Measurements from ENCODE around the gene BMPER.
A peak's percentile ranks its signal among the peaks of the same experiment; 100 is the strongest.

DNA sequence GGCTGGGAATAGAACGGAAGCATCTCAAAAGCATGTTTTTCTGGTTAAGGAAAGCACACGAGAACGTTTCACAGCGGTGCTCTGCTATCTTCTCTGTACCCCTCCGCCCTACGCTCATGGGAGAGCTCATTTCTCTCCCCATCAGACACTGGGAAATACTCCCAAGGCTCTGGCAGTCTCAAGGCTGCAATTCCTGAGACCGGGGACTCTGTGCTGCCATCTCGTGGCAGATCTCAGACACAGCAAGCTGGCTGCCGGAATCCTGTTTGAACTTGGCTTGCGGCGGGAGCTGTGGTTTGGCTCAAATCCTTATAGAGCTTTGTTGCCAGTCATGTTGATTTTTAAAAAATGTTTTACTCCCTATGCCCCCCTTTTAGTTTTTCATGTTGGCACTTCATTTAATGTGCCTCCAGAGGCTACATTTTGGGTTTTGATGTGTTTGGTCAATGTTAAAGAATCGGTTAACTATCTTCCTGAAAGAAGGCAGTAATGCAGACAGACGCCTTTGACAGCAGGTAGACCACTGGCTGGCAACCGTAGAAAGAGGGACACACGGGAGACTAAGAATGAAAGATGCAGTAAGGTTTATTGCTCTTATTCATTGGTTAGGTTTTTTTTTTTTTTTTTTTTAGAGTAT is 27.6 kb downstream of the BMPER start:
- TF ChIP-seq ZNF768 (tag by site-specific recombination; IDR thresholded peaks at IDR 0.05) (no peak), CTCF (tag by site-specific recombination; IDR thresholded peaks at IDR 0.05) (0 out of 2 replicates have a peak, but pooled peaks have one; percentile 21)
